ENCODE results near the gene AVPI1.

GRCh38 chr10:97718178-97718577 lies 31.1 kb upstream of the AVPI1 start:
- no peak for TF ChIP-seq POLR2A (IDR thresholded peaks at IDR 0.05; ENCODE audit: low read depth, low read length)
- TF ChIP-seq TAF1 (IDR thresholded peaks at IDR 0.05; ENCODE audit: borderline replicate concordance, low read depth, low read length): no peak

Data from GM12892 (cell line).